Progenitor cell of endocrine pancreas (in vitro differentiated cells): ENCODE measurements around the gene OR6C2. TPM values are rescaled to one million over a fixed set of nuclear protein-coding genes. Genes with fewer than 3 reads are reported as not detected.
"Not testable (repeated sequence)": the region's sequence is repeated elsewhere in the genome, so short reads cannot be mapped to it uniquely, and the experiment has no call there.

Source experiments
- DNase-seq: peaks from one replicate; pipeline ENCODE4 v3.0.0; 2021; ENCODE audit warnings: low spot score; ENCODE audit not compliant: unreplicated experiment
- H3K27ac Mint-ChIP-seq: 2 replicates; pipeline ENCODE4 v1.8.0; 2021; ENCODE audit warnings: mild to moderate bottlenecking, moderate library complexity, mixed read lengths
- H3K27me3 Mint-ChIP-seq: 2 replicates; pipeline ENCODE4 v1.8.0; 2021; ENCODE audit warnings: mixed read lengths
- H3K36me3 Mint-ChIP-seq: 2 replicates; pipeline ENCODE4 v1.8.0; 2022; ENCODE audit warnings: mixed read lengths; ENCODE audit not compliant: insufficient read depth
- H3K4me1 Mint-ChIP-seq: 2 replicates; pipeline ENCODE4 v1.8.0; 2021; ENCODE audit warnings: low read depth, mixed read lengths
- H3K4me3 Mint-ChIP-seq: 2 replicates; pipeline ENCODE4 v1.8.0; 2021; ENCODE audit warnings: low read depth, mild to moderate bottlenecking, moderate library complexity, mixed read lengths
- H3K9me3 Mint-ChIP-seq: 2 replicates; pipeline ENCODE4 v1.8.0; 2021; ENCODE audit warnings: low read depth, mixed read lengths
- total RNA-seq: library from RNA; stranded (reverse); gene quantifications from 2 replicates; pipeline ENCODE4 v1.2.1, GENCODE V29; 2021
- TF ChIP-seq, protein P1 (sequence below): fragments of 200-600 bp; sonication (generic); IDR thresholded peaks from one replicate; pipeline ENCODE4 v1.5.0; 2021; ENCODE audit warnings: antibody characterized with exemption, mild to moderate bottlenecking; ENCODE audit not compliant: unreplicated experiment

OR6C2 gene
- total RNA-seq, 1 donor from 2014 or later, result not detected

DNA sequence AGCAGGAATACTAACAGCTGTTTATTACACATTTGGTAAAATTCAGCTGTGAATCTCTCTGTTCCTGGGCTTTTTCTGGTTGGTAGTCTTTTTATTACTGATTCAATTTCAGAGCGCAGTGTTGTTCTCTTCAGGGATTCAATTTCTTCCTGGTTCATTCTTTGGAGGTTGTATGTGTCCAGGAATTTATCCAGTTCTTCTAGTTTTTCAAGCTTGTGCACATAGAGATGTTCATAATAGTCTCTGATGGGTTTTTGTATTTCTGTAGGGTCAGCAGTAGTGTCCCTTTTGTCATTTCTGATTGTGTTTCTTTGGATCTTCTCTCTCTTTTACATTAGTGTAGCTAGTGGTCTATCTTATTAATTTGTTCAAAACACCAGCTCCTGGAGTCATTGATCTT lies 26.9 kb upstream of the OR6C2 start:
- Mint-ChIP-seq H3K9me3 (peaks cover 2% of the 10 kb centered on the region), H3K27me3 (no peaks in the 10 kb centered on the region), H3K4me3 (no peak overlapping the region), H3K27ac (no peak overlapping the region), H3K36me3 (no peaks in the 10 kb centered on the region), H3K4me1 (peaks cover 8% of the 10 kb centered on the region)
- DNase-seq, result no peak
- TF ChIP-seq, protein P1, sequence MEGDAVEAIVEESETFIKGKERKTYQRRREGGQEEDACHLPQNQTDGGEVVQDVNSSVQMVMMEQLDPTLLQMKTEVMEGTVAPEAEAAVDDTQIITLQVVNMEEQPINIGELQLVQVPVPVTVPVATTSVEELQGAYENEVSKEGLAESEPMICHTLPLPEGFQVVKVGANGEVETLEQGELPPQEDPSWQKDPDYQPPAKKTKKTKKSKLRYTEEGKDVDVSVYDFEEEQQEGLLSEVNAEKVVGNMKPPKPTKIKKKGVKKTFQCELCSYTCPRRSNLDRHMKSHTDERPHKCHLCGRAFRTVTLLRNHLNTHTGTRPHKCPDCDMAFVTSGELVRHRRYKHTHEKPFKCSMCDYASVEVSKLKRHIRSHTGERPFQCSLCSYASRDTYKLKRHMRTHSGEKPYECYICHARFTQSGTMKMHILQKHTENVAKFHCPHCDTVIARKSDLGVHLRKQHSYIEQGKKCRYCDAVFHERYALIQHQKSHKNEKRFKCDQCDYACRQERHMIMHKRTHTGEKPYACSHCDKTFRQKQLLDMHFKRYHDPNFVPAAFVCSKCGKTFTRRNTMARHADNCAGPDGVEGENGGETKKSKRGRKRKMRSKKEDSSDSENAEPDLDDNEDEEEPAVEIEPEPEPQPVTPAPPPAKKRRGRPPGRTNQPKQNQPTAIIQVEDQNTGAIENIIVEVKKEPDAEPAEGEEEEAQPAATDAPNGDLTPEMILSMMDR, result no peak

DNA sequence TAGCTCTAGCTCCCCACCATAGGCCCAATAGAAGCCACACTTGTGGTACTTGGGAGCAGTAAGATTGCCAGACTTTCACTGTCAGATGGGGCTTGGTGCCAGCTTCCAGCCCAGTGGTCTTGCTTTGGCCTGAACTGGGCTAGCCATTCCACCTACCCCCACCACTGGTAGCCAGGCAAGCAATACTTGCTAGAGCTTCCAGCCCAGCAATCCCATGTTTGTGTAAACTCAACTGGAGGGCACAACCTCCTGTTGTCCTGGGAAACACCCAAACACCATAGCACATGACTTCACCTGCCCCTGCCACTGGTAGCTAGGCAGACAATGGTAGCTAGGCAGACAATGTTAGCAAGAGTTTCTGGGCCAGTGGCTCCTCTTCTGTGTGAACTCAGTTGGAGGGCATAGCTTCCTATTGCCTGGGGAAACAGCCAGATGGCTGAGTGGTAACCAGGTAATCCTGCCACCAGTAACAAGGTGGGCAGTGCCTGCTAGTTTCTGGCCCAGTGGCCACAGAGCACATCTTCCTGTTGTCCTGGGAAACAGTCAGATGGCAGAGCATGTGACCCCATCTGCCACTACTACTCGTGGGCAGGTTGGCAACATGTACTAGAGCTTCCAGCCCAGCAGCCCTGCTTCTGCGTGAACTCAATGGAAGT lies 23.4 kb upstream of the OR6C2 start:
- no peaks in the 10 kb centered on the region for H3K27me3 Mint-ChIP-seq
- no peaks in the 10 kb centered on the region for H3K36me3 Mint-ChIP-seq
- H3K27ac Mint-ChIP-seq, result no peak overlapping the region
- H3K4me3 Mint-ChIP-seq, result no peak overlapping the region
- peaks cover 2% of the 10 kb centered on the region for H3K9me3 Mint-ChIP-seq
- no peak for DNase-seq
- peaks cover under 1% of the 10 kb centered on the region for H3K4me1 Mint-ChIP-seq
- TF ChIP-seq, protein P1, result no peak

DNA sequence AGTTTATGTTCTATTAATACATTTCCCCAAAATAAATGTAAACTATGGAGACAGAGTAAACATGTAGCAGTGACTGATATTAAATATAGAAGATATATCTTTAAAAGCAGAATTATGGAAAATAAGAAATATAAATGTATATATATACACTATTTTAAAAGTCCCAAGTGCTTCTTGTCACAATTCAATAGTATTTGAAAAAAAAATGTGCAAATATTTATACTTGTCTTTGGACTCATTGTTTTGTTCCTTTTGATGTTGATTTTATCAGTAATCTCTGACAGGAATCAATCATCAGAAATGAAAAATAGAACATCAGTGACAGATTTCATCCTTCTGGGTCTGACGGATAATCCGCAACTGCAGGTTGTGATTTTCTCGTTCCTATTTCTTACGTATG lies 17.9 kb upstream of the OR6C2 start, which contains the start of gene OR6C76:
OR6C76 (plus strand) TSS at position 301 of the 400 bp plus-strand sequence; CDS start at position 301, 0 bp downstream.
- no peak for DNase-seq
- no peak within 1 kb of the TSS for H3K4me3 Mint-ChIP-seq
- no peaks in the 10 kb centered on the region for H3K9me3 Mint-ChIP-seq
- H3K4me1 Mint-ChIP-seq, result peaks cover 1% of the 10 kb centered on the region
- no peak within 1 kb of the TSS for H3K27ac Mint-ChIP-seq
- TF ChIP-seq, protein P1, result no peak
- H3K36me3 Mint-ChIP-seq, result no peaks in the 10 kb centered on the region
- no peaks in the 10 kb centered on the region for H3K27me3 Mint-ChIP-seq

DNA sequence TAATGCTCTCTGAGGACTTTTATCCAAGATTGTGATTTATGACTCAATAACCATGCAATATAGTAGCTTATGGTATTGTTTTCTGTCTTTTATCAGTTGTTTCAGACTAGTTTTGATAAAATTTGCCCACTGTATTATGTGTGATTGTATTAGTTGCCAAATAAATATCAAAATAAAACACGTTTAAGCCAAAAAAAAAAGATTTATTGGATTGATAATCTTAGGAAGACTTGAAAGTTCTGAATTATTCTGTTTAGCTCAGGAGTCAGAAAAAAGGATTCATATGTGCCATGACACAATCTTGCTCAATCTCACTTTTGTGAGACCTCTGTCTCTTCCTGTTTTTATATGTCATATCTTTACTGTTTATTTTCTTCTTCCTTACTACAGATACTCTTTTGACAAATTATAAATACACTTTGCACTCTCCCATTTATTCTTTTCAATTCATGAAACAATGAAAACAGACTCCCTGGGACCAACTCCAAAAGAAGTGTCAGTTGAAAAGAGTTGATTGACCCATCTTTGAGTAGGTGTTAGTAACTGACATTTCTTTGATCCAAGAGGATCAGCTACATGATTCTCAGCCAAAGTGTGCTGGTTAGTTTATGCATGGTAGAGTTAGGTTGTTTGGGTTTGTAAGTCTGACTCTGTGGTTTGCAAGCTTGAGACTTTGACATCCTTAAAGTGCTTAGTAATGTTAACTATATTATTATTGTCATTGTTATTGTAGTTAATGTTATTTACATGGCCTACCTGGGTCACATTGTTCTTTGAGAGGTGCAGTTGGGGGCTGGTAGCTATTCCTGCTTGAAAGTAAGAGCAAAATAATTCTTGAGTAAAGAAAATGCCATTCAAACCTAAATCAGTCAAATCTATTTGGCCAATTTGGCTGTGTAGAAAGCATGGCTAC lies 15.3 kb upstream of the OR6C2 start:
- Mint-ChIP-seq H3K4me3 (no peak overlapping the region), H3K36me3 (no peaks in the 10 kb centered on the region), H3K27me3 (no peaks in the 10 kb centered on the region), H3K4me1 (peaks cover 1% of the 10 kb centered on the region), H3K27ac (no peak overlapping the region), H3K9me3 (no peaks in the 10 kb centered on the region)
- no peak for DNase-seq
- TF ChIP-seq, protein P1, result no peak

DNA sequence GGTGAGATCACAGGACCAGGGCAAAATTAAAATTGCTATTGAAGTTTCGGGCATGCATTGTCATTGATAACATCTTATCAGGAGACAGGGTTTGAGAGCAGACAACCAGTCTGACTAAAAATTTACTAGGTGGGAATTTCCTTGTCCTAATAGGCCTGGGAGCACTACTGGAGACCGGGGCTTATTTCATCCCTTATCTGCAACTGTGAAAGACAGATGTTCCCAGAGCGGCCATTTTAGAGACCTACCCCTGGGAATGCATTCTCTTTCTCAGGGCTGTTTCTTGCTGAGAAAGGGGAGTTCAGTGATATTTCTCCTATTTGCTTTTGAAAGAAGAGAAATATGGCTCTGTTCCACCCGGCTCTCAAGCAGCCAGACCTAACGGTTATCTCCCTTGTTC lies 2.6 kb upstream of the OR6C2 start:
- not testable (repeated sequence) for H3K4me3 Mint-ChIP-seq, H3K27ac Mint-ChIP-seq, H3K4me1 Mint-ChIP-seq, DNase-seq, H3K36me3 Mint-ChIP-seq, H3K27me3 Mint-ChIP-seq
- H3K9me3 Mint-ChIP-seq, result peaks cover 15% of the 10 kb centered on the region
